Fibroblast of pulmonary artery (primary cell): ENCODE results near the gene CREB3L1.

Experiments
- DNase-seq: peaks from one replicate; pipeline ENCODE4 v3.0.0-alpha.2; 2010; ENCODE audit warnings: low read depth
- H3K4me3 ChIP-seq: replicated peaks from 2 replicates; pipeline ENCODE4 v1.5.1; 2011; ENCODE audit warnings: low read depth, mild to moderate bottlenecking, control low read depth, low read length, moderate library complexity
- TF ChIP-seq, protein P1 (sequence below): IDR thresholded peaks from 2 replicates; pipeline ENCODE4 v1.5.1; 2011; ENCODE audit warnings: mild to moderate bottlenecking, control low read depth, low read length, inconsistent platforms; ENCODE audit errors: missing control alignments

The CREB3L1 gene

DNA sequence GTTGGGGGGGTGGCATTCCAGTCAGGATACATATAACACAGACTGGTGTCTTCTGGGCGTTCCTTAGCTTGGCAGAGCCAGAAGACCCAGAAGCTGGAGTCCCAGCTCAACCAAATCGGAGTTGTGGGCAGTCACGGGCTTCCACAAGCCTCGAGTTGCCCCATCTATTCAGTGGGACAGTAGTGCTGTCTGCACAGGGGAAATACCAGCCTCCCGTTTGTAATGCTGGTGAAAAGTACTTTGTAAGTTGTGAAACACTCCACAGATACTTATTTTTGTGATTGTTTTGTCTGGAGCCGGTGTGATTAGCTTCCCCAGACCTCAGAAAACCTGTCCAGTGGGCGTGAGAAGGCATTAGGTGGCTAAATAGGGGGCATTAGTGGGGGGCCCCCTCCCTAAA is 83.4 kb downstream of the CREB3L1 start:
- TF ChIP-seq, protein P1, sequence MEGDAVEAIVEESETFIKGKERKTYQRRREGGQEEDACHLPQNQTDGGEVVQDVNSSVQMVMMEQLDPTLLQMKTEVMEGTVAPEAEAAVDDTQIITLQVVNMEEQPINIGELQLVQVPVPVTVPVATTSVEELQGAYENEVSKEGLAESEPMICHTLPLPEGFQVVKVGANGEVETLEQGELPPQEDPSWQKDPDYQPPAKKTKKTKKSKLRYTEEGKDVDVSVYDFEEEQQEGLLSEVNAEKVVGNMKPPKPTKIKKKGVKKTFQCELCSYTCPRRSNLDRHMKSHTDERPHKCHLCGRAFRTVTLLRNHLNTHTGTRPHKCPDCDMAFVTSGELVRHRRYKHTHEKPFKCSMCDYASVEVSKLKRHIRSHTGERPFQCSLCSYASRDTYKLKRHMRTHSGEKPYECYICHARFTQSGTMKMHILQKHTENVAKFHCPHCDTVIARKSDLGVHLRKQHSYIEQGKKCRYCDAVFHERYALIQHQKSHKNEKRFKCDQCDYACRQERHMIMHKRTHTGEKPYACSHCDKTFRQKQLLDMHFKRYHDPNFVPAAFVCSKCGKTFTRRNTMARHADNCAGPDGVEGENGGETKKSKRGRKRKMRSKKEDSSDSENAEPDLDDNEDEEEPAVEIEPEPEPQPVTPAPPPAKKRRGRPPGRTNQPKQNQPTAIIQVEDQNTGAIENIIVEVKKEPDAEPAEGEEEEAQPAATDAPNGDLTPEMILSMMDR: no peak
- no peak overlapping the region for H3K4me3 ChIP-seq
- peak; percentile 29 for DNase-seq

DNA sequence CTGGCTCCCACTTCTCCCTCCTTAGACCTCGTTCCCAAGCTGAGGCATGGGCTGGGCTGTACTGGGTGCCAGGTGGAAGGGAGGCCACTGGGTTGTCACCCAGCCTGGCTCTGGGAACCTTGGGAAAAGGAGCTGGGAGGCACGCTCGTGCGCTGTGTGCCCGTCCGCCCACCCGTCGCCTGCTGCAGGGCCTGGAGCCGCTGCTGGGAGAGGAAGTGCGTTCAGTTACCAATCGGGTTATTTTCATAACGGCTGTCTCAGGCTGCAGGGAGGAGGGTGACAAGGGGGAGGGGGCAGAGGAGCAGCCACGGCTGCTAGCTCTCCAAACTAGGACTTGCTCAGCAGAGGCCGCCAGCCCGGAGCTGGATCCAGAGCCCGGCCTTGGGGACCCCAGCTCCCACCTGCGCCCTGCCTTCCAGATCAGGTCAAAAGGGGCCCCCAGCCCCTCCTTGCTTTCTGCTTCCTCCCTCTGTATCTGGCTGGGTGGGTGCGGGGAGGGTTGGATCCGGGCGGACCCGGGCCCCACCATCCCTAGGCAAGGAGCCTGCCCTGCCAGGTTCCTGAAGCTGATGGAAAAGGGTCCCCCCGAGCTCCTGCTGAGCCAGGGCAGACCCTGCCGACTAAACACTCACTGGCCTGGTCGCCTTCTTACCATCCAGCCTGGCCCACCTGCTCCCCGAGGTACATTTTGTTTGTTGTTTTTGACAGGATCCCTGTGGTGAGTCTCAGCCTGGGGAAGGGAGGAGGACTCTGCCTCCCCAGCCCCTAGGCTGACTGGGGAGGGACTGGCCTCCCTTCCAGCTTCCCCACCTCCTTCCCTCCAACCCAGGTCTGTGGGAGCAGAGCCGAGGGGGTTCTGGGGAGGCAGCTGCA is 84.1 kb downstream of the CREB3L1 start:
- DNase-seq: peak; percentile 67
- TF ChIP-seq, protein P1: no peak
- peak overlapping the region; percentile 14 for H3K4me3 ChIP-seq

DNA sequence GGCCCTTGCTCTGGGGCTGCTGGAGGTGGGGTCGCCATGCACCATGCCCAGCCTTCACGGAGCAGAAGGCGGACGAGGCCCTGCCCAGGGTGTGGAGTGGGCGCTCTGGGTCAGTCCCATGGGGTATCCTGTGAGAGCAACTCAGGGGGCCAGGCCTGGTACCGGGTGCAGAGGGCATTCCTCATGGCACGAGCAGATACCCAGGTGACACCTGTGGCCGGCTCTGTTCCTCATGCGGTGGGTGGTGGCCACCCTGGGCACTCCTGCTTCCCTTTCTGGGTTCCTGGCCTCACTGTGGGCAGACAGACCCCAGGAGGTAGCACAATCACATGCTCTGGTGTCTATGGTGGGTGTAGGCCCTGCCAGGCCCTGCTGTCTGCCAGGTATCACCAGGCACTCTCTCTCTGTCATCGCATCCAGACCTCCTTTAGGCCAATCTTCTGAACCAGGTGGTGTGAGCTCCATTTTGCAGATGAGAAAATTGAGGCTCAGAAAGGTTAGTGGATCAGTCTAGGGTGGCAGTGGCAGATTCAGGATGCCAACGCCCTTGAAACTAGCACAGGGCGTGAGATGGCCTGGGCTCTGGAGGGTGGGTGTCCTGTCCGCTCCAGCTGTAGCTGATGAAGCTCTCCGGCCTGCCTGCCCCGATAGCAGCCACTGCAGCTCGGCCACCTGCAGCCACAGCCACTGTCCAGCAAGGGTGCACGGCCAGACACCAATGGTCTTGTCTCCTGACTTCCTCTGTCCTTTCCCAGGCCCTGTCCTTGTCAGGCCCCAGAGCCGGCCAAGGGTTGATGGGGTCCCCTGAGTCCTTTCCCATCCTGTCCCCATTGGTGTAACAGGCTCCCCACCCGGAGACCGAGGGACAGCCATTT is 84.9 kb downstream of the CREB3L1 start:
- TF ChIP-seq, protein P1: no peak
- DNase-seq: no peak
- H3K4me3 ChIP-seq: no peak overlapping the region

DNA sequence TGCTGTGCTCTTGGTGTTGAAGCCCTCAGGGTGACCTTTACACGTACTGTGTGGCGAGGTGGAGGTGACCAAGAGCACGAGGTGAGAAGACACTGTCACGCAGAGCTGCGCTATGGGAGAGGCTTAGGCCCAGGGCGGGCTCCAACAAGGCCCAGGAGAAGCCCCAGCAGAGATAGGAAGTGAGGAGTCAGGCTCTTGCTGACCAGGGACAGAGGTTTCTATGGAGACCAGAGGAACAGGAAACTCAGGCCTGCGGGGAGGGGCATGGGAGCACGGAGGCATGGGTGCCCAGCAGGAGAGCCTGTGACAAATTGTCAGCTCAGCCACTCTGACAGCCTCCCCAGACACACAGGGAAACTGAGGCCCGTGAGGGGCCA is 85.6 kb downstream of the CREB3L1 start:
- no peak overlapping the region for H3K4me3 ChIP-seq
- DNase-seq: peak; percentile 77
- TF ChIP-seq, protein P1: no peak

DNA sequence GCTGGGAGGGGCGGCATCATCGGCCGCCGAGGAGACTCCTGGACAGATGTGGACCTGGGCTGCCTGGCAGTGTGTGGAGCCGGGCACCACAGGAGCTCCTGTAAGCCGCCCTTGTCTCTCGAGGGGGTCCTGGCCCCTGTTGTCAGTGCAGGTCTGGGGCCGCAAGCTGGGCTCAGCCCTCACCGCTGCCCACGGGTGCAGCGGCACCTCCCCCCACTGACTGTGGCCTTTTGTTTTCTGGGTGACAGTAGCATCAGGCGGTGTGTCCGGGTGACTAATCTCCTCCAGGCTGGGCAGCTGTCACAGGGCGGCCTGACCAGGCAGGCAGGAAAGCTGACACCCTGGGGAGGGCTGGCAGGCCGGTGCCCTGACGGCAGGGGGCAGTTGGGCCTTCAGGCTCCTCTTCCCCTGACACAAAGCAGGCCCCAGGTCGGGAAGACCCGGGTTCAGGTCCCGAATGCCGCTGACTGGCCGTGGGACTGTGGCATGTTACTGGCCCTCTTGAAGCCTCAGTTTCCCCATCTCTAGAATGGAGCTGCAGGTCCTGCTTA is 86.1 kb downstream of the CREB3L1 start:
- TF ChIP-seq, protein P1: no peak
- H3K4me3 ChIP-seq: no peak overlapping the region
- no peak for DNase-seq

DNA sequence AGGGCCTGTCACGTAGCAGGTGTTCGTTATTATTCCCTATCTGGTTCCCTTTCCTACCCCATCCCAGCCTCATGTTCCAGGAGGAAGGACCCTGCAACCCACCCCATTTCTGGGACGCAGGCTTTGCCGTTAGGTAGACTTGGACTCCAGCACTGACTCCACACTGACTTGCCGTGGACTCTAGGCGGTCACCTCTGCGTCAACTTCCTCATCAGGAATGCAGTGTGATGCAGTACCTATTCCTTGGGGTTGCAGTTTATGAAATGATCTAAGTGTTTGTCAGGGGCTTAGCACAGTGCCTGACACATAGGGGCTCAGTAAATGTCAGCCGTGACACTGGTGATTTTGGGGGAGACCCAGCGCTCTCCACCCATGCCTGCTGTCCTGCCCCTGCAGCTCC is 86.6 kb downstream of the CREB3L1 start:
- DNase-seq: no peak
- TF ChIP-seq, protein P1: no peak
- no peak overlapping the region for H3K4me3 ChIP-seq
